Upper lobe of left lung (tissue), 6 donors: ENCODE measurements around the gene PRICKLE3. TPM values are rescaled to one million over a fixed set of nuclear protein-coding genes. Genes with fewer than 3 reads are reported as not detected.

ENCODE experiments used
- ATAC-seq, 2 donors: fragments of 200-7000 bp; cut with Tn5 transposase; one replicate each; pipeline ENCODE4 v1.9.1; 2022; ENCODE audit warnings: mild to moderate bottlenecking in 2 of 2, moderate library complexity in 2 of 2; ENCODE audit not compliant: low FRiP score in 2 of 2
- DNase-seq, 2 donors: peaks; one replicate each; pipeline ENCODE4 v3.0.0-alpha.2; 2019 to 2020
- H3K27ac ChIP-seq, 4 donors: fragments of 200-600 bp; sonication (generic); one replicate each; pipeline ENCODE4 v1.5.1; 2016 to 2019
- H3K27me3 ChIP-seq, 4 donors: fragments of 200-600 bp; sonication (generic); one replicate each; pipeline ENCODE4 v1.5.1; 2017 to 2019
- H3K36me3 ChIP-seq, 4 donors: fragments of 200-600 bp; sonication (generic); one replicate each; pipeline ENCODE4 v1.5.1; 2016 to 2019
- H3K4me1 ChIP-seq, 4 donors: fragments of 200-600 bp; sonication (generic); one replicate each; pipeline ENCODE4 v1.5.1; 2018 to 2019
- H3K4me3 ChIP-seq, 4 donors: fragments of 200-600 bp; sonication (generic); one replicate each; pipeline ENCODE4 v1.5.1; 2017 to 2019; ENCODE audit warnings: mild to moderate bottlenecking in 2 of 4, moderate library complexity in 1 of 4
- H3K9me3 ChIP-seq, 4 donors: fragments of 200-600 bp; sonication (generic); one replicate each; pipeline ENCODE4 v1.5.1; 2018 to 2019
- CTCF ChIP-seq, 6 experiments: fragments of 450-650 bp in 4 of 6; fragments of 200-600 bp in 2 of 6; sonication (generic) in 2 of 6; IDR thresholded peaks; one replicate each; pipeline ENCODE4 v1.5.1; 2016 to 2019; ENCODE audit warnings: antibody characterized with exemption in 6 of 6
- EP300 ChIP-seq, 4 donors: sonication (generic); formaldehyde crosslinking; IDR thresholded peaks; one replicate each; pipeline ENCODE4 v1.5.1; 2017; ENCODE audit warnings: antibody characterized with exemption in 4 of 4, control low read depth in 2 of 4
- POLR2A ChIP-seq, 4 donors: fragments of 450-650 bp; IDR thresholded peaks; one replicate each; pipeline ENCODE4 v1.5.1; 2016 to 2017; ENCODE audit warnings: antibody characterized with exemption in 4 of 4, mild to moderate bottlenecking in 2 of 4
- POLR2AphosphoS5 ChIP-seq, 2 donors: sonication (generic); formaldehyde crosslinking; IDR thresholded peaks; one replicate each; pipeline ENCODE4 v1.5.1; 2017; ENCODE audit warnings: antibody characterized with exemption in 2 of 2
- WGBS, 2 donors: methylation state at CpG; one replicate each; pipeline ENCODE4 v1.1.5; 2017 to 2018; 5-methylcytosine and 5-hydroxymethylcytosine counted together
- total RNA-seq, 6 donors: library from RNA; depleted of rRNA in 4 of 6; stranded (reverse); fragments of >200 nt in 4 of 6; gene quantifications; one replicate each; pipeline versions ENCODE4 v1.1.0 to v1.2.1, GENCODE V29; 2016 to 2021
- donor health status: DM: no; HTN: no; CAD: no; lungs with moderate emphysema.
- donor health status: DM: no; HTN: yes; CAD: no; lungs with severe emphysema.

PRICKLE3 gene
- total RNA-seq, 6 donors from 2014 or later = 14.4 to 43.0 (median 19.7) TPM

GRCh38 chrX:49208399-49208798 lies 22.2 kb upstream of the PRICKLE3 start:
- H3K27ac ChIP-seq = no peak overlapping the region
- 91% methylated on average over 5 of the region's 5 CpGs; no CpG with 5 or more reads in 1 of the 2 donors for WGBS, 2 donors
- no peaks in the 10 kb centered on the region for H3K4me1 ChIP-seq
- no peaks in the 10 kb centered on the region for H3K27me3 ChIP-seq
- no peak for TF ChIP-seq POLR2A (IDR thresholded peaks at IDR 0.05)
- H3K9me3 ChIP-seq = no peaks in the 10 kb centered on the region
- no peak overlapping the region for H3K4me3 ChIP-seq
- DNase-seq = no peak
- no peaks in the 10 kb centered on the region for H3K36me3 ChIP-seq
- no peak for ATAC-seq

- no peak for ATAC-seq
- H3K27me3 ChIP-seq = no peaks in the 10 kb centered on the region
- WGBS, 2 donors = 75% methylated on average over 7 of the region's 8 CpGs; no CpG with 5 or more reads in 1 of the 2 donors
- TF ChIP-seq CTCF (IDR thresholded peaks at IDR 0.05) = no peak
- TF ChIP-seq POLR2AphosphoS5 (IDR thresholded peaks at IDR 0.05) = no peak
- no peak for TF ChIP-seq EP300 (IDR thresholded peaks at IDR 0.05)
- no peak for TF ChIP-seq POLR2A (IDR thresholded peaks at IDR 0.05)
- H3K36me3 ChIP-seq = no peaks in the 10 kb centered on the region
- H3K4me1 ChIP-seq = no peaks in the 10 kb centered on the region
- DNase-seq = no peak
- H3K9me3 ChIP-seq = no peaks in the 10 kb centered on the region
- no peak overlapping the region for H3K27ac ChIP-seq
- H3K4me3 ChIP-seq = no peak overlapping the region
These were observed 20.4 kb upstream of the PRICKLE3 start for GRCh38 chrX:49206543-49206942.

DNA sequence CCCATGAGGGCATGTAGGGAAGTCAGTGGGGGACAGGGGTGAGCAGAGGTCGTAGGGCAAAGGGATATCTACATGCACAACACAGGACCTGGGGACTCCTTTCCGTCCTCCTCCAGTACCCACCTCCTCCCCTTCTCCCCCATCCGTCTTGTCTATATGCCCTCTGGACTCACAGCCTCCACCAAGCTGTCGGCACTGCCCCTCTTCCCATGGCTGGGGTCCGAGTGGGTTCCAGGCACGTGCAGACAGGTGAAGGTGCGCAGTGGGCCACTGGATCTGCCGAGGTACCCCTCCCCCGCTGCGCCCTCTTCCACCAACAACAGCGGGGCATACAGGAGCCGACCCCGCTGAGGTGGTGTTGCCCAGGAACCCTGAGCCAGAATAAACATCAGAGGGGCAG lies 19.3 kb upstream of the PRICKLE3 start:
- DNase-seq = no peak

GRCh38 chrX:49204709-49205108 lies 18.5 kb upstream of the PRICKLE3 start:
- DNase-seq = no peak
- 51 to 65% methylated on average over 4 of the region's 4 CpGs for WGBS, 2 donors
- Histone ChIP-seq H3K36me3 (no peaks in the 10 kb centered on the region), H3K4me1 (peaks cover 0 to 10% (median 3%) of the 10 kb centered on the region in 4 donors), H3K4me3 (no peak overlapping the region), H3K27ac (no peak overlapping the region), H3K27me3 (no peaks in the 10 kb centered on the region), H3K9me3 (no peaks in the 10 kb centered on the region)
- no peak for ATAC-seq
- TF ChIP-seq POLR2A (IDR thresholded peaks at IDR 0.05) = no peak
- no peak for TF ChIP-seq EP300 (IDR thresholded peaks at IDR 0.05)

More for the DNA sequence above, 19.3 kb upstream of the PRICKLE3 start:
- Histone ChIP-seq H3K36me3 (no peaks in the 10 kb centered on the region), H3K4me3 (no peak overlapping the region), H3K9me3 (no peaks in the 10 kb centered on the region), H3K27ac (no peak overlapping the region), H3K4me1 (peaks cover 0 to 7% (median 2%) of the 10 kb centered on the region in 4 donors), H3K27me3 (no peaks in the 10 kb centered on the region)
- no peak for ATAC-seq
- WGBS, 2 donors = 78 to 82% methylated on average over 12 to 13 of the region's 13 CpGs
- TF ChIP-seq EP300 (IDR thresholded peaks at IDR 0.05) = no peak
- no peak for TF ChIP-seq POLR2A (IDR thresholded peaks at IDR 0.05)
- no peak for TF ChIP-seq POLR2AphosphoS5 (IDR thresholded peaks at IDR 0.05)
- TF ChIP-seq CTCF (IDR thresholded peaks at IDR 0.05) = no peak

DNA sequence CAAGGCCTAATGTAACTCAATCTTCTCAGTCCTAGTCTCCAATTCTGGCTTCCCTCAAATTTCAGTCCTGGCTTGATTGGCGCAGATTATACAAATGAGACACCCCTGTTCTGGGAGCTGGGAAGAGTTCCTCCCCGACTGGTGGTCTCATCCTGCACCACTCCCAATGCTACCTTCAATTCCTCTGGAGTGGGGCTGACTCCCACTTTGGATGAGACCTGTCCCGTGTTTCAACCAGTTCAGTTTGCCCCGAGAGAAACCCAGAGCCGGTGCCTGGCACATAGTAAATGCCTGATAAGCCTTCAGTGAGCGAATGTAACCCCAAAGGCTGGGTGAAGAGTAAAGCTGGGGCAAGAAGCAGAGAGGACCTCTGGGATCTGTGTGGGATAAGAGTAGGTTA lies 17.8 kb upstream of the PRICKLE3 start:
- Histone ChIP-seq H3K27me3 (no peaks in the 10 kb centered on the region), H3K27ac (no peak overlapping the region), H3K4me3 (no peak overlapping the region), H3K36me3 (no peaks in the 10 kb centered on the region), H3K9me3 (no peaks in the 10 kb centered on the region), H3K4me1 (peaks cover 0 to 17% (median 6%) of the 10 kb centered on the region in 4 donors)
- no peak for DNase-seq
- no peak for TF ChIP-seq POLR2AphosphoS5 (IDR thresholded peaks at IDR 0.05)
- no peak for TF ChIP-seq CTCF (IDR thresholded peaks at IDR 0.05)
- no peak for TF ChIP-seq POLR2A (IDR thresholded peaks at IDR 0.05)
- no peak for TF ChIP-seq EP300 (IDR thresholded peaks at IDR 0.05)
- 81 to 100% methylated on average over 2 to 6 of the region's 6 CpGs for WGBS, 2 donors
- no peak for ATAC-seq

GRCh38 chrX:49203536-49203935 lies 17.4 kb upstream of the PRICKLE3 start:
- Histone ChIP-seq H3K4me3 (no peak overlapping the region), H3K36me3 (no peaks in the 10 kb centered on the region), H3K27ac (no peak overlapping the region), H3K9me3 (no peaks in the 10 kb centered on the region), H3K27me3 (no peaks in the 10 kb centered on the region), H3K4me1 (peaks cover 0 to 17% (median 6%) of the 10 kb centered on the region in 4 donors)
- 72 to 80% methylated on average over 3 of the region's 3 CpGs for WGBS, 2 donors
- ATAC-seq (no peak), DNase-seq (no peak)
- TF ChIP-seq EP300 (IDR thresholded peaks at IDR 0.05) (no peak), POLR2AphosphoS5 (IDR thresholded peaks at IDR 0.05) (no peak), CTCF (IDR thresholded peaks at IDR 0.05) (no peak), POLR2A (IDR thresholded peaks at IDR 0.05) (no peak)
